SU-DHL-6 (cell line): ENCODE results near the gene PRDX3.
A peak's percentile ranks its signal among the peaks of the same experiment; 100 is the strongest.
"Not testable (repeated sequence)": the region's sequence is repeated elsewhere in the genome, so short reads cannot be mapped to it uniquely, and the experiment has no call there.

Source experiments
- H2AFZ ChIP-seq: fragments of 200-600 bp; sonication (generic); 2 replicates; pipeline ENCODE4 v1.6.1; 2014; ENCODE audit warnings: low read depth, mild to moderate bottlenecking, moderate library complexity, mixed read lengths, antibody characterized with exemption, low read length; ENCODE audit not compliant: severe bottlenecking
- H3F3A ChIP-seq: fragments of 200-600 bp; shearing (Covaris generic); 2 replicates; pipeline ENCODE4 v1.6.0; 2016; ENCODE audit warnings: antibody characterized with exemption, mild to moderate bottlenecking; ENCODE audit not compliant: insufficient read depth
- H3K27ac ChIP-seq: fragments of 200-600 bp; sonication (generic); 2 replicates; pipeline ENCODE4 v1.5.1; 2016; ENCODE audit warnings: low read depth, mild to moderate bottlenecking, low read length, moderate library complexity, mixed read lengths
- H3K27me3 ChIP-seq: fragments of 200-600 bp; sonication (generic), shearing (Covaris generic); 2 replicates; pipeline ENCODE4 v1.6.0; 2014; ENCODE audit warnings: mild to moderate bottlenecking, low read length
- H3K36me3 ChIP-seq: fragments of 200-600 bp; sonication (generic); 2 replicates; pipeline ENCODE4 v1.6.1; 2014; ENCODE audit warnings: mild to moderate bottlenecking, low read length, mixed read lengths
- H3K4me2 ChIP-seq: fragments of 300-600, 200-600 bp; shearing (Covaris generic), sonication (generic); 2 replicates; pipeline ENCODE4 v1.6.0; 2014; ENCODE audit warnings: low read length, low read depth, mild to moderate bottlenecking; ENCODE audit not compliant: poor library complexity, severe bottlenecking
- H3K4me3 ChIP-seq: fragments of 200-600 bp; sonication (generic); 2 replicates; pipeline ENCODE4 v1.5.1; 2014; ENCODE audit warnings: antibody characterized with exemption, low read length, mild to moderate bottlenecking, mixed read lengths; ENCODE audit not compliant: insufficient read depth, poor library complexity, severe bottlenecking
- H3K79me2 ChIP-seq: fragments of 200-600 bp; sonication (generic); 2 replicates; pipeline ENCODE4 v1.6.1; 2014; ENCODE audit warnings: mild to moderate bottlenecking, low read length, moderate library complexity; ENCODE audit not compliant: insufficient read depth
- H3K9ac ChIP-seq: fragments of 200-600 bp; sonication (generic); 2 replicates; pipeline ENCODE4 v1.7.0; 2014; ENCODE audit warnings: mild to moderate bottlenecking, low read length
- H3K9me2 ChIP-seq: fragments of 200-600 bp; sonication (generic); replicated peaks from 2 replicates; pipeline ENCODE4 v1.6.1; 2014; ENCODE audit warnings: low read length; ENCODE audit not compliant: insufficient read depth
- H3K9me3 ChIP-seq: fragments of 200-600 bp; sonication (generic); 2 replicates; pipeline ENCODE4 v1.6.1; 2014; ENCODE audit warnings: low read length, mixed read lengths; ENCODE audit not compliant: insufficient read depth
- H4K20me1 ChIP-seq: fragments of 200-600 bp; sonication (generic); 2 replicates; pipeline ENCODE4 v1.6.1; 2014; ENCODE audit warnings: low read depth, mild to moderate bottlenecking, antibody characterized with exemption, low read length, moderate library complexity, mixed read lengths
- CTCF ChIP-seq: fragments of 200-600 bp; sonication (generic); IDR thresholded peaks from one replicate; pipeline ENCODE4 v1.5.1; 2017; ENCODE audit warnings: antibody characterized with exemption, mild to moderate bottlenecking, low read length, moderate library complexity; ENCODE audit not compliant: insufficient read depth, poor library complexity, severe bottlenecking
- EZH2phosphoT487 ChIP-seq: fragments of 200-600 bp; sonication (generic), shearing (Covaris generic); conservative IDR thresholded peaks from 2 replicates; pipeline ENCODE4 v1.6.1; 2018; ENCODE audit warnings: mild to moderate bottlenecking, antibody characterized with exemption, low read length, moderate library complexity, mixed read lengths

PRDX3 gene

GRCh38 chr10:119140603-119141245 lies 37.9 kb downstream of the PRDX3 start:
- no peak overlapping the region for H3K9ac ChIP-seq
- no peaks in the 10 kb centered on the region for H4K20me1 ChIP-seq
- H3F3A ChIP-seq, result peaks cover 9% of the 10 kb centered on the region
- no peaks in the 10 kb centered on the region for H3K9me2 ChIP-seq
- no peak overlapping the region for H3K4me3 ChIP-seq
- no peaks in the 10 kb centered on the region for H3K79me2 ChIP-seq
- H2AFZ ChIP-seq, result no peak overlapping the region
- H3K36me3 ChIP-seq, result 0 out of 2 replicates have a peak, but pooled peaks cover 2% of the 10 kb centered on the region
- TF ChIP-seq CTCF (no peak), EZH2phosphoT487 (no peak)
- H3K9me3 ChIP-seq, result no peaks in the 10 kb centered on the region
- H3K27me3 ChIP-seq, result no peaks in the 10 kb centered on the region
- H3K4me2 ChIP-seq, result no peak overlapping the region
- H3K27ac ChIP-seq, result no peak overlapping the region

GRCh38 chr10:119139464-119140067 lies 39.0 kb downstream of the PRDX3 start:
- Histone ChIP-seq H3K36me3 (no peaks in the 10 kb centered on the region), H3K4me3 (no peak overlapping the region), H2AFZ (no peak overlapping the region), H3F3A (peaks cover 9% of the 10 kb centered on the region; the same call in 1 of the 2 replicates), H3K9ac (no peak overlapping the region), H3K27ac (no peak overlapping the region; the same call in 1 of the 2 replicates), H3K9me2 (no peaks in the 10 kb centered on the region), H3K9me3 (no peaks in the 10 kb centered on the region), H3K4me2 (no peak overlapping the region), H4K20me1 (no peaks in the 10 kb centered on the region), H3K79me2 (no peaks in the 10 kb centered on the region), H3K27me3 (no peaks in the 10 kb centered on the region)
- TF ChIP-seq CTCF, result peak; percentile 34
- TF ChIP-seq EZH2phosphoT487, result no peak

- H3K4me3 ChIP-seq, result no peak overlapping the region
- 0 out of 2 replicates have a peak overlapping the region, but pooled peaks have one; percentile 0 for H3K27ac ChIP-seq
- no peak for TF ChIP-seq EZH2phosphoT487
- no peak for TF ChIP-seq CTCF
Measured at GRCh38 chr10:119138346-119139306, 40.0 kb downstream of the PRDX3 start.

GRCh38 chr10:119137878-119138277 lies 40.7 kb downstream of the PRDX3 start:
- not testable (repeated sequence) for H3K9me3 ChIP-seq, H2AFZ ChIP-seq, H3K27ac ChIP-seq, H3K9me2 ChIP-seq, H3K36me3 ChIP-seq, H3K79me2 ChIP-seq, H3K4me3 ChIP-seq, H3K27me3 ChIP-seq, H3K9ac ChIP-seq, H4K20me1 ChIP-seq, H3F3A ChIP-seq, H3K4me2 ChIP-seq

More at GRCh38 chr10:119138346-119139306, 40.0 kb downstream of the PRDX3 start:
- Histone ChIP-seq H3F3A (peaks cover 8% of the 10 kb centered on the region; the same call in 1 of the 2 replicates), H3K9me2 (no peaks in the 10 kb centered on the region), H3K4me2 (no peak overlapping the region), H3K36me3 (no peaks in the 10 kb centered on the region), H3K79me2 (no peaks in the 10 kb centered on the region), H3K9me3 (no peaks in the 10 kb centered on the region), H3K27me3 (no peaks in the 10 kb centered on the region), H4K20me1 (no peaks in the 10 kb centered on the region), H3K9ac (no peak overlapping the region), H2AFZ (no peak overlapping the region)
